ENCODE measurements around the gene ACADSB. TPM values are rescaled to one million over a fixed set of nuclear protein-coding genes. Genes with fewer than 3 reads are reported as not detected.
A peak's percentile ranks its signal among the peaks of the same experiment; 100 is the strongest.

ACADSB gene
- polyA plus RNA-seq, 1 experiment: 16.1 TPM

- Histone ChIP-seq H3K27me3 (ENCODE audit: control insufficient read depth, insufficient read depth, low read length) (no peaks in the 10 kb centered on the region), H3K9me3 (ENCODE audit: control insufficient read depth, insufficient read depth, low read length) (no peaks in the 10 kb centered on the region), H3K4me3 (ENCODE audit: low read depth, low read length) (no peak overlapping the region), H3K27ac (ENCODE audit: low read depth, low read length) (no peak overlapping the region)
- ChIA-PET CTCF (no interaction called here), POLR2A (no interaction called here)
- TF ChIP-seq, protein P1, sequence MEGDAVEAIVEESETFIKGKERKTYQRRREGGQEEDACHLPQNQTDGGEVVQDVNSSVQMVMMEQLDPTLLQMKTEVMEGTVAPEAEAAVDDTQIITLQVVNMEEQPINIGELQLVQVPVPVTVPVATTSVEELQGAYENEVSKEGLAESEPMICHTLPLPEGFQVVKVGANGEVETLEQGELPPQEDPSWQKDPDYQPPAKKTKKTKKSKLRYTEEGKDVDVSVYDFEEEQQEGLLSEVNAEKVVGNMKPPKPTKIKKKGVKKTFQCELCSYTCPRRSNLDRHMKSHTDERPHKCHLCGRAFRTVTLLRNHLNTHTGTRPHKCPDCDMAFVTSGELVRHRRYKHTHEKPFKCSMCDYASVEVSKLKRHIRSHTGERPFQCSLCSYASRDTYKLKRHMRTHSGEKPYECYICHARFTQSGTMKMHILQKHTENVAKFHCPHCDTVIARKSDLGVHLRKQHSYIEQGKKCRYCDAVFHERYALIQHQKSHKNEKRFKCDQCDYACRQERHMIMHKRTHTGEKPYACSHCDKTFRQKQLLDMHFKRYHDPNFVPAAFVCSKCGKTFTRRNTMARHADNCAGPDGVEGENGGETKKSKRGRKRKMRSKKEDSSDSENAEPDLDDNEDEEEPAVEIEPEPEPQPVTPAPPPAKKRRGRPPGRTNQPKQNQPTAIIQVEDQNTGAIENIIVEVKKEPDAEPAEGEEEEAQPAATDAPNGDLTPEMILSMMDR (IDR thresholded peaks at IDR 0.05; ENCODE audit: low read depth, low read length): no peak
- DNase-seq (ENCODE audit: low read depth, low spot score): no peak
Measured at GRCh38 chr10:122974543-122975064, 34.2 kb upstream of the ACADSB start.

DNA sequence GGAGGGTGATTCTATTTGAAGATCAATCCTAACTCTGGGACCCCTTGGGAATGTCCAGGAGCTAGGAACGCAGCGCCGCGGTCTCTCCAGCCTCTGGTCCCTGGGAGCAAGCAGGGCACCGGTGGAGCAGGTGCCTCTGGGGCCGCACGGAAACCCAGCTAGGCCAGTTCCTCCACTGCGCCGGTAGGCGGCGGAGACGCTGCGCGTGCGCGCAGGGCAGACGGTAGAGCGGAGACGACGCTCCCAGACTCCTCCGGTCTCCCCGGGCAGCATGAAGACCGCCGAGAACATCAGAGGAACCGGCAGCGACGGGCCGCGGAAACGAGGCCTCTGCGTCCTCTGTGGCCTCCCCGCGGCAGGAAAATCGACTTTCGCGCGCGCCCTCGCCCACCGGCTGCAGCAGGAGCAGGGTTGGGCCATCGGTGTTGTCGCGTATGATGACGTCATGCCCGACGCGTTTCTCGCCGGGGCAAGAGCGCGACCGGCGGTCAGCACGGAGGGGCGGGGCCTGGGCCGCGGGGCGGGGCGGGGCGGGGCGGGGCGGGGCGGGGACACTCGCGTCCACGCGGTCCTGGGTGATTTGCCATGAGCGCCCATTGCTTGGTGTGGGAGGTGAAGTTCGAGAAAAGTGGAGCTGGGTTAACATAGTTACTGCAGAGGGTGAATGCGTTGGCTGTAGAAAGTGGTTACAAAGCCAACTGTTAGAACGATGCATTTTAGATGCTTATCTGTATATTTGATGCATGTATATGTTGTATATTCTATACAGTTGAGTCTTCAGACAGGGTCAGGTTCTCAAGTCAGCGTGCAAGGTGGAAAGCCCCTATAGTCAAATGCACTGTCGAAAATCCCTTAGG, 28.4 kb upstream of the ACADSB start, which contains the start of gene PSTK:
PSTK (plus strand) TSS at position 193 of the 857 bp plus-strand sequence; CDS start at position 272, 79 bp downstream.
- peak within 1 kb of the TSS; percentile 93 for H3K27ac ChIP-seq (ENCODE audit: low read depth, low read length)
- CTCF ChIA-PET: interaction anchor here (0.6 to 5.2 kb wide), 29 partner anchors 9 to 1409 kb away, joined by 3 to 43 read pairs (median 4); partner anchors contain the start of genes ACADSB, C10orf88 and IKZF5
- POLR2A ChIA-PET: interaction anchor here (0.6 to 1.5 kb wide), 3 partner anchors 26 to 29 kb away, joined by 3 to 8 read pairs (median 3); partner anchors contain the start of genes C10orf88 and IKZF5
- H3K9me3 ChIP-seq (ENCODE audit: control insufficient read depth, insufficient read depth, low read length): no peaks in the 10 kb centered on the region
- DNase-seq (ENCODE audit: low read depth, low spot score): peak; percentile 79
- TF ChIP-seq, protein P1 (IDR thresholded peaks at IDR 0.05; ENCODE audit: low read depth, low read length): peak; percentile 94
- no peaks in the 10 kb centered on the region for H3K27me3 ChIP-seq (ENCODE audit: control insufficient read depth, insufficient read depth, low read length)
- peak within 1 kb of the TSS; percentile 88 for H3K4me3 ChIP-seq (ENCODE audit: low read depth, low read length)

GRCh38 chr10:122981066-122981464, 27.7 kb upstream of the ACADSB start:
- H3K27me3 ChIP-seq (ENCODE audit: control insufficient read depth, insufficient read depth, low read length): no peaks in the 10 kb centered on the region
- H3K9me3 ChIP-seq (ENCODE audit: control insufficient read depth, insufficient read depth, low read length): no peaks in the 10 kb centered on the region
- no peak overlapping the region for H3K27ac ChIP-seq (ENCODE audit: low read depth, low read length)
- H3K4me3 ChIP-seq (ENCODE audit: low read depth, low read length): peak overlapping the region; percentile 88
- TF ChIP-seq, protein P1 (IDR thresholded peaks at IDR 0.05; ENCODE audit: low read depth, low read length): peak; percentile 59
- CTCF ChIA-PET: interaction anchor here (0.6 to 5.2 kb wide), 24 partner anchors 9 to 1408 kb away, joined by 3 to 43 read pairs (median 4); partner anchors contain the start of genes ACADSB, C10orf88 and IKZF5
- DNase-seq (ENCODE audit: low read depth, low spot score): no peak
- POLR2A ChIA-PET: interaction anchor here (1.1 to 1.5 kb wide), 2 partner anchors 27 kb away, joined by 3 to 8 read pairs; partner anchors contain the start of genes C10orf88 and IKZF5

GRCh38 chr10:122983898-122984297, 24.9 kb upstream of the ACADSB start:
- no peak for DNase-seq (ENCODE audit: low read depth, low spot score)
- no peaks in the 10 kb centered on the region for H3K27me3 ChIP-seq (ENCODE audit: control insufficient read depth, insufficient read depth, low read length)
- H3K4me3 ChIP-seq (ENCODE audit: low read depth, low read length): no peak overlapping the region
- ChIA-PET POLR2A (no interaction called here), CTCF (interaction anchor here (1.3 to 5.2 kb wide), 2 partner anchors 24 to 574 kb away, joined by 3 to 24 read pairs; partner anchors contain the start of genes ACADSB and IKZF5)
- no peak overlapping the region for H3K27ac ChIP-seq (ENCODE audit: low read depth, low read length)
- no peaks in the 10 kb centered on the region for H3K9me3 ChIP-seq (ENCODE audit: control insufficient read depth, insufficient read depth, low read length)
- TF ChIP-seq, protein P1 (IDR thresholded peaks at IDR 0.05; ENCODE audit: low read depth, low read length): no peak
